PFSK-1 (cell line): ENCODE results near the gene JRKL.

Source experiments
- FOXP2 ChIP-seq: optimal IDR thresholded peaks from 2 replicates; pipeline ENCODE3; 2011; ENCODE audit warnings: borderline replicate concordance, control low read depth, inconsistent platforms; ENCODE audit not compliant: insufficient read depth; ENCODE audit errors: extremely low read length, extremely low read depth
- POLR2AphosphoS5 ChIP-seq: IDR thresholded peaks from 2 replicates; pipeline ENCODE4 v1.6.1; 2012; ENCODE audit warnings: low read depth, mild to moderate bottlenecking, control low read depth, low read length, moderate library complexity
- SIN3A ChIP-seq: IDR thresholded peaks from 2 replicates; pipeline ENCODE4 v1.6.1; 2012; ENCODE audit warnings: mild to moderate bottlenecking, low read length, moderate library complexity, borderline replicate concordance; ENCODE audit not compliant: insufficient read depth
- TAF1 ChIP-seq: IDR thresholded peaks from 2 replicates; pipeline ENCODE4 v1.6.1; 2012; ENCODE audit warnings: low read length, control low read depth, borderline replicate concordance; ENCODE audit not compliant: insufficient read depth

GRCh38 chr11:96365493-96365892, 24.3 kb upstream of the JRKL start:
- TF ChIP-seq SIN3A, result no peak
- TF ChIP-seq FOXP2, result no peak
- no peak for TF ChIP-seq TAF1
- TF ChIP-seq POLR2AphosphoS5, result no peak
